Liver (tissue), 3 donors: ENCODE results near the gene DUSP2.

ENCODE experiments used
- CTCF ChIP-seq: fragments of 150-350 bp; IDR thresholded peaks from 2 replicates; pipeline ENCODE4 v1.5.1; 2017; ENCODE audit warnings: improper control_type of control experiment, low read depth, low read length; ENCODE audit not compliant: missing input control
- EGR1 ChIP-seq, 2 donors: IDR thresholded peaks; 2 replicates each; pipeline ENCODE4 v1.6.1; 2016 to 2018; ENCODE audit warnings: antibody characterized with exemption in 2 of 2, low read depth in 2 of 2
- JUND ChIP-seq, 2 donors: IDR thresholded peaks; 2 replicates each; pipeline ENCODE4 v1.6.1; 2016; ENCODE audit warnings: antibody characterized with exemption in 2 of 2
- REST ChIP-seq: IDR thresholded peaks from 2 replicates; pipeline ENCODE4 v1.6.1; 2016; ENCODE audit warnings: antibody characterized with exemption, mild to moderate bottlenecking
- RXRA ChIP-seq, 2 donors: IDR thresholded peaks; 2 replicates each; pipeline ENCODE4 v1.6.1; 2017 to 2018; ENCODE audit warnings: antibody characterized with exemption in 2 of 2, mild to moderate bottlenecking in 1 of 2
- TAF1 ChIP-seq: conservative IDR thresholded peaks from 2 replicates; pipeline ENCODE4 v1.6.1; 2016; ENCODE audit warnings: antibody characterized with exemption, mild to moderate bottlenecking
- YY1 ChIP-seq: IDR thresholded peaks from 2 replicates; pipeline ENCODE4 v1.6.1; 2016; ENCODE audit warnings: antibody characterized with exemption, mild to moderate bottlenecking
- donor health status: healthy.
- donor health status: healthy.

- TF ChIP-seq EGR1 (IDR thresholded peaks at IDR 0.05; ENCODE audit: low read depth in 2 of 2) (no peak), CTCF (no peak), JUND (IDR thresholded peaks at IDR 0.05) (no peak), YY1 (no peak), REST (no peak), RXRA (IDR thresholded peaks at IDR 0.05) (no peak), TAF1 (no peak)
Measured at GRCh38 chr2:96175951-96176350, 30.7 kb upstream of the DUSP2 start.
